Transverse colon (tissue), 4 donors: Measurements from ENCODE around the gene OLFM4. TPM values are rescaled to one million over a fixed set of nuclear protein-coding genes. Genes with fewer than 3 reads are reported as not detected.

ENCODE experiments used
- DNase-seq: peaks from one replicate; pipeline ENCODE4 v3.0.0-alpha.2; 2019
- H3K27ac ChIP-seq, 4 donors: fragments of 200-600 bp; sonication (generic); 2 replicates each; pipeline ENCODE4 v1.5.1; 2016 to 2018; ENCODE audit warnings: inconsistent platforms in 4 of 4
- H3K27me3 ChIP-seq: fragments of 200-600 bp; sonication (generic); 2 replicates; pipeline ENCODE4 v1.5.1; 2017; ENCODE audit warnings: inconsistent platforms
- H3K36me3 ChIP-seq, 4 donors: fragments of 200-600 bp; sonication (generic); 2 replicates each; pipeline ENCODE4 v1.5.1; 2017 to 2019; ENCODE audit warnings: inconsistent platforms in 4 of 4
- H3K4me1 ChIP-seq, 4 donors: fragments of 200-600 bp; sonication (generic); 2 replicates each; pipeline ENCODE4 v1.5.1; 2017 to 2020; ENCODE audit warnings: inconsistent platforms in 4 of 4
- H3K4me3 ChIP-seq, 4 donors: fragments of 200-600 bp; sonication (generic); 1 replicate in 1 of 4; 2 replicates in 3 of 4; pipeline versions ENCODE4 v1.5.1 to v1.6.1; 2017 to 2019; ENCODE audit warnings: inconsistent platforms in 4 of 4
- H3K9me3 ChIP-seq, 2 donors: fragments of 200-600 bp; sonication (generic); 2 replicates each; pipeline ENCODE4 v1.5.1; 2017 to 2019; ENCODE audit warnings: inconsistent platforms in 2 of 2
- EP300 ChIP-seq: sonication (generic); formaldehyde crosslinking; IDR thresholded peaks from one replicate; pipeline ENCODE4 v1.6.1; 2017; ENCODE audit warnings: antibody characterized with exemption, low read depth
- POLR2A ChIP-seq: fragments of 450-650 bp; IDR thresholded peaks from one replicate; pipeline ENCODE4 v1.6.1; 2016; ENCODE audit warnings: antibody characterized with exemption, mild to moderate bottlenecking, moderate library complexity
- POLR2AphosphoS5 ChIP-seq, 3 donors: sonication (generic); formaldehyde crosslinking; IDR thresholded peaks; one replicate each; pipeline ENCODE4 v1.6.1; 2016; ENCODE audit warnings: antibody characterized with exemption in 3 of 3
- WGBS, 2 donors: methylation state at CpG; one replicate each; pipeline ENCODE4 v1.1.5; 2018; ENCODE audit warnings: low coverage in 1 of 2; 5-methylcytosine and 5-hydroxymethylcytosine counted together
- in situ Hi-C, 4 donors: fragments of 200-750 bp; cut with MboI; loops; one replicate each; pipeline versions ENCODE4 v1.15.0 to v1.15.1; 2017; ENCODE audit warnings: low sequenced_read_pairs in 3 of 4, low pct_ligation_motif_present in 1 of 4, low pct_unique_long_range_greater_than_20kb in 1 of 4
- intact Hi-C: fragments of 100-400 bp; cut with DNase I; formaldehyde crosslinking; loops from one replicate; pipeline ENCODE4 v1.15.1; 2023; ENCODE audit warnings: low total_unique reads
- total RNA-seq, 4 donors: library from RNA; depleted of rRNA; stranded (reverse); fragments of >200 nt; gene quantifications; one replicate each; pipeline ENCODE4 v1.1.0, GENCODE V29; 2016
- TF ChIP-seq, protein P1 (sequence below), 5 experiments: fragments of 200-600 bp in 3 of 5; fragments of 450-650 bp in 2 of 5; sonication (generic) in 3 of 5; IDR thresholded peaks; 1 replicate in 2 of 5; 2 replicates in 3 of 5; pipeline ENCODE4 v1.5.1; 2016 to 2017; ENCODE audit warnings: antibody characterized with exemption in 5 of 5, inconsistent platforms in 3 of 5, mild to moderate bottlenecking in 2 of 5, moderate library complexity in 1 of 5

OLFM4 gene
- total RNA-seq, 4 donors from 2014 or later, result 3.4 to 61.0 (median 51.9) TPM

DNA sequence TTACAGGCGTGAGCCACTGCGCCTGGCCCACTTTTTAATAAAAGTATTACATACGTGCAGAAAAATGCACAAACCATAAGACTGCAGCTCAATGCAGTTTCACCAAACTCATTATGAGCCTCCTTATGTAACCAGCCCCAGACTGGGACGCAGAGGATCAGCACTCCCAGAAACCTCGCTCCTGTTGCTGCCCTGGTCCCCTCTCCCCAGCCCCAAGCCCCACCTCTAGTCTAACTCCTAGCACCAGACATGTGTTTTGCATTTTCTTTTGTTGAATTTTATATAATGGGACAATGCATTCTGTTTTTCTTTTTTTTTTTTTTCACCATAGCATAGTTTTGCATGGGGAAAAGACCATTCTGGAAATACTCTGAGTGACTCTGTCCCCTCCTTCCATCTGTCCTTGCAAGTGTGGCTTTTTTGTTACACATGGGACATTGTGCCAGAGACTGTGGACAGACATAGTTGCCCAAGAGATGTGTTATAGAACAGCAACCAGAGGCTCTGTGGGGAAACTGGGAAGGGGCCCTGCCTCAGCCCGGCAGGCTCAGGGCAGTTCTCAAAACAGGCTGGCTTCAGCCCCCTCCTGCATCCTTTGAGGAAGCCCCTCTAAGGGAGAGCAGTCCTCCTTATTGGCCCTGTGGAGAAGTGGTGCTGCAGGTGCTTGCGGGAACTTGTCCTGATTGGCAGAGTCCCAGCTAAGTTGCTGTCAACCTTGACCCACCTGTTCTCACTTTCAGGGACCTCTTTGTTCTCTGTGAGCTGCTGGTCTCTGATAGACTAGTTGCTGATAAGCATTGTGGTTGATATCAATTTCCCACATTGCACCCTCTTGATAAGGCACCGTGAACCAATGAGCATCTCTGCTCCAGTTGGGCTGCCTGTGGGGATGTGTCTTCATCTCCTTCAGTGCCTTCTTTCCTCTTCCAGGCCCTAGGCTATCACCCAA, 13.8 kb upstream of the OLFM4 start:
- TF ChIP-seq POLR2A (no peak), POLR2AphosphoS5 (IDR thresholded peaks at IDR 0.05) (no peak), EP300 (no peak)
- TF ChIP-seq, protein P1, sequence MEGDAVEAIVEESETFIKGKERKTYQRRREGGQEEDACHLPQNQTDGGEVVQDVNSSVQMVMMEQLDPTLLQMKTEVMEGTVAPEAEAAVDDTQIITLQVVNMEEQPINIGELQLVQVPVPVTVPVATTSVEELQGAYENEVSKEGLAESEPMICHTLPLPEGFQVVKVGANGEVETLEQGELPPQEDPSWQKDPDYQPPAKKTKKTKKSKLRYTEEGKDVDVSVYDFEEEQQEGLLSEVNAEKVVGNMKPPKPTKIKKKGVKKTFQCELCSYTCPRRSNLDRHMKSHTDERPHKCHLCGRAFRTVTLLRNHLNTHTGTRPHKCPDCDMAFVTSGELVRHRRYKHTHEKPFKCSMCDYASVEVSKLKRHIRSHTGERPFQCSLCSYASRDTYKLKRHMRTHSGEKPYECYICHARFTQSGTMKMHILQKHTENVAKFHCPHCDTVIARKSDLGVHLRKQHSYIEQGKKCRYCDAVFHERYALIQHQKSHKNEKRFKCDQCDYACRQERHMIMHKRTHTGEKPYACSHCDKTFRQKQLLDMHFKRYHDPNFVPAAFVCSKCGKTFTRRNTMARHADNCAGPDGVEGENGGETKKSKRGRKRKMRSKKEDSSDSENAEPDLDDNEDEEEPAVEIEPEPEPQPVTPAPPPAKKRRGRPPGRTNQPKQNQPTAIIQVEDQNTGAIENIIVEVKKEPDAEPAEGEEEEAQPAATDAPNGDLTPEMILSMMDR (IDR thresholded peaks at IDR 0.05), result no peak
- peaks cover 0 to 8% (median 1%) of the 10 kb centered on the region in 4 donors for H3K4me1 ChIP-seq
- intact Hi-C loops (no loop called here), in situ Hi-C loops (no loop called here)
- H3K36me3 ChIP-seq, result no peaks in the 10 kb centered on the region
- H3K9me3 ChIP-seq, result no peaks in the 10 kb centered on the region
- no peak overlapping the region for H3K4me3 ChIP-seq
- no peaks in the 10 kb centered on the region for H3K27me3 ChIP-seq
- H3K27ac ChIP-seq, result no peak overlapping the region
- 65 to 69% methylated on average over 3 to 8 of the region's 8 CpGs for WGBS, 2 donors
- DNase-seq, result no peak

DNA sequence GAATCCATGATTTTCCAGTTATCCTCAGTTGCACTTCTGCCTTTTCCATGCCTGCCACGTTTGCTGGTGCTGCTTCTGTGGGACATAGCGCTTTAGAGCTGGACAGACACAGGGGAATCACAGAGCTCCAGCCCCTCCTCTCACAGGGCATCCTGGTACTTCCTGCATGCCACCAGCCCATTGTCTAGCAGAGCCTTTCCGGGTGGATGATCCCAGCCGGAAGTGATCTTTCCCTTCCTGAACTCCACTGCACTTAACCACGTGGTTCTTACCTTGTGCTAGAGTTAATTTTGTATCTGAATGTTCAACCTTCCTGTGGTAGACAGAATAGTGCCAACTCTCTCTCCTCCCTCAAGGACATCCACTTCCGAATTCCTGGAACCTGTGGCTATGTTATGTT, 12.6 kb upstream of the OLFM4 start:
- Histone ChIP-seq H3K4me3 (no peak overlapping the region), H3K27me3 (no peaks in the 10 kb centered on the region), H3K4me1 (peaks cover 0 to 5% (median 1%) of the 10 kb centered on the region in 4 donors), H3K9me3 (no peaks in the 10 kb centered on the region), H3K36me3 (no peaks in the 10 kb centered on the region), H3K27ac (no peak overlapping the region)
- intact Hi-C loops, result no loop called here
- no peak for DNase-seq
- no peak for TF ChIP-seq POLR2AphosphoS5 (IDR thresholded peaks at IDR 0.05)
- no peak for TF ChIP-seq EP300
- in situ Hi-C loops, result no loop called here
- WGBS, 2 donors, result 63 to 100% methylated on average over 1 to 6 of the region's 6 CpGs

DNA sequence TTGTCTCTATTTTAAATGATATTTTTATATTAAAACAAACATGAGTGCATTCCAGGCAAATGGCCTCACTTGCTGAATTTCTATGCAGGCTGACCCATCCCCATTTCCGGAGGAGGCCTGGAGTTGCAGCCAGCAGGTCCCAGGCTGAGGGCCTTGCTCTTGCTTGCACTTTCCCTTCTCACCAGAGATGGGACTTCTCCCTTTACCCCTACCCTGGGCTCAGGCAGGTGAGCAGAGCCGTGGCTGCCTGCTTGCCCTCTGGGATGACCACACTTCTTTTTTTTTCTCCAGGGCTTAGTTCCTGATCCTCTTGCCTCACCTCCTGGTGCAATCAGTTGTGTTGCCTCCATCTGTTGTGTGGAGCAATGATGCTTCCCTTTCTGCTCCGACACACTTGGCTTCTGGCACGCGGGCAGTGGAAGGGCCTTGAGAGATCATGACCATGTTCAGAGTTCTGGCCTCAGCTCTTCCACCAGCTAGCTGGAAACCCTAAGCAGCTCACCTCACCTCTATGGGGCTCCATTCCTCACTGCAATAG, 11.1 kb upstream of the OLFM4 start:
- no peaks in the 10 kb centered on the region for H3K9me3 ChIP-seq
- peak overlapping the region in 2 of 4 donors; percentile 0 to 51 for H3K27ac ChIP-seq
- H3K4me1 ChIP-seq, result peaks cover 0 to 5% (median 1%) of the 10 kb centered on the region in 4 donors
- no peak overlapping the region for H3K4me3 ChIP-seq
- no peaks in the 10 kb centered on the region for H3K36me3 ChIP-seq
- intact Hi-C loops, result no loop called here
- TF ChIP-seq EP300, result no peak
- TF ChIP-seq POLR2AphosphoS5 (IDR thresholded peaks at IDR 0.05), result no peak
- no peak for TF ChIP-seq POLR2A
- TF ChIP-seq, protein P1 (IDR thresholded peaks at IDR 0.05), result no peak
- no peaks in the 10 kb centered on the region for H3K27me3 ChIP-seq
- in situ Hi-C loops, result no loop called here
- DNase-seq, result no peak
- 71 to 84% methylated on average over 2 to 5 of the region's 5 CpGs for WGBS, 2 donors

DNA sequence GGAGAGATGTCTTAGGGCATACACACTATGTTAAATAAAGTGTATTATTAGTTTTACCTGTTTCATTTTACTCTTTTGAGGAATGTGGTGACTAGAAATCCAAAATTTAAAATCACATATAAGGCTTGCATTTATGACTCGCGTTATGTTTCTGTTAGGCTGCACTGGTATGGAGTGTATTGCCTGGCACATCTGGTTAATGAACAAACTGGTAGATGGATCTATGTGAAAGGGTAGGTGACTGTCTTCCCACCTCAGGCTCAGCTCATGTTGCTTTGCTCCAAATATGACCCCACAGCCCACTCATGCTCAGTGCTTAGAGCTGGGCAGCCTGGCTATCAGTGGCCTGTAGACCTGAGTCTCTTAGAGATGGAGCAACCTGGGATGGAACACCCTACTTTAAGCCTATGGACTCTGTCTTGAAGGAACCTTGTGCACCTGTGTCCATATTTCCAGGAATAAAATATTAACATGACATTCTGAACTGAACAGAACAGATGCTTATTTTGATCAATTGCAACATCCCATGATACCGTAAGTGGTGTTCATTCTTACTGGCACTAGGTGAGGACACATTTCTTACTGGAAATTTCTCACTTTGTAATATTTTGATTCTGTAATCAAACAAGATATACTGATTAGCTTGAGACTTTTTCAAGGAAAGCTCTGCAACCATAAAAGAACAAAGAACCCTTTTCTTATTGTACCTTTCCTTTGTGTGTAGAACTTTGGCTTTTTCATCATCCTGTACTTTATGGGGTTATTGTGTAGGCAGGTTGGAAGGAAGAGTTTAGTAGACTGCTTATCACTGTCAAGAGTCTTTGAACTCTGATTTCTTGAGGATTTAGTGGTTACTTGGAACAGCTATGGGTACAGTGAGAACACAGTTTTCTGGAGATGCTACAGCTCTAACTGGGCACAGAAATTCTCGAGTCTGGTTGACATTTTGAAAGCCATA, 9.6 kb upstream of the OLFM4 start:
- H3K27ac ChIP-seq, result peak overlapping the region in 3 of 4 donors; percentile 1 to 51 (median 8)
- peaks cover 0 to 5% (median 1%) of the 10 kb centered on the region in 4 donors for H3K4me1 ChIP-seq
- intact Hi-C loops, result no loop called here
- TF ChIP-seq, protein P1 (IDR thresholded peaks at IDR 0.05), result no peak
- TF ChIP-seq POLR2AphosphoS5 (IDR thresholded peaks at IDR 0.05) (no peak), POLR2A (no peak), EP300 (no peak)
- H3K27me3 ChIP-seq, result no peaks in the 10 kb centered on the region
- DNase-seq, result no peak
- no peaks in the 10 kb centered on the region for H3K9me3 ChIP-seq
- H3K36me3 ChIP-seq, result no peaks in the 10 kb centered on the region
- WGBS, 2 donors, result 39 to 58% methylated on average over 4 of the region's 4 CpGs
- H3K4me3 ChIP-seq, result no peak overlapping the region
- in situ Hi-C loops, result no loop called here
